NCI-H1105 (cell line): Measurements from ENCODE around the gene SYCP2.

Source experiments
- DNase-seq: peaks from one replicate; lab custom pipeline; 2025; lab: John Stamatoyannopoulos, UW

The SYCP2 gene

DNA sequence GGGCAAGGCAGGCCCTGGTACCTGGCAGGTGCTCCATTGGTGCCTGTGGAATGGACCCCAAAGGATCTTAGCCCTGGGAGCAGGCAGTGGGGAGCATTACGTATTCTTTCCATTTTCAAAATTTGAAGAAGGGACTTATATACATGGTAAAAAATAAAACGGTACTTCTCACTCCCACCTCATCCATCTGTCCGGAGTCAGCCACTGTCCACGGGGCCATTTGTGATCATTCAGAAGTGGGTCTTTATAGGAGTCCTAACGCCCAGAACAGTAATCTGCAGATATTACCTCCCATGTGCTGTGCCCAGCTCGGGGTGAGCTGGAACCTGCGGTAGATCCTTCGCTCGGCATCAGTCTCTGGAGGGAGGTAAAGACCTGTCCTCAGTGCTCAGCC, 110.4 kb downstream of the SYCP2 start:
- no peak for DNase-seq

DNA sequence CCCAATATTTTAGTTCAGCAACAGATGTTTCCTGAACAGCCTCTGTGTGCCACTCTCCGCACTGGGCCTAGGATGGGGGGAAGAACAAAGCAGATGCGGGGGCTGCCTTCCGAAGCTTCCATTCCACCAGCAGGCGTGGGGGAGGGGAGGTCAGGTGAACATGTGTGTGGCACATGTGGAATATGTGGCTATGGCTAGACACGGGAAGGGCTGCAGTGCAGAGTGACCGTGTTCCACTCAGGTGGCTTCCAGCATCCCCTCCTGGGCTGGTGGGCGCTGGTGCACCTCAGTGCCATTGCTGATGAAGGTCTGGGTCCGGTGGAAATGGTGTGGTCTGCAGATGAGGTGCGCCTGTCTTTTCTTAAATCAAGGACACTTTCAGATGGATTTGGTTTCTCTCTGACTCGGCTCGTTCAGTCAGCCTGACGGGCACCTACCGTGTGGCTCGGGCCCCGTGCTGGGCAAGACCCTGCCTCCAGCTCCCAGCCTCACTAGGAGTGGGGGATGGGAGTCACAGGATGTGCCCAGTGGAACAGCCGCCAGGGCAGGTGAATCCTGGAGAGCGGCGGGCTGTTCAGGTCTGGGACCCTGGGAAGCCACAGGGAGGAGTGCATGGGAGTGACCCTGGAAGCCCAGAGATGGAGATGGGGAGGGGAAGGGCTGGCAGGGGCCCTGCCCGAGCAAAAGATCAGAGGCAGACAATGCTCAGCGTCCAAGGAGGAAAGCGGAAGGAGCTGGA, 111.0 kb downstream of the SYCP2 start:
- DNase-seq: no peak

DNA sequence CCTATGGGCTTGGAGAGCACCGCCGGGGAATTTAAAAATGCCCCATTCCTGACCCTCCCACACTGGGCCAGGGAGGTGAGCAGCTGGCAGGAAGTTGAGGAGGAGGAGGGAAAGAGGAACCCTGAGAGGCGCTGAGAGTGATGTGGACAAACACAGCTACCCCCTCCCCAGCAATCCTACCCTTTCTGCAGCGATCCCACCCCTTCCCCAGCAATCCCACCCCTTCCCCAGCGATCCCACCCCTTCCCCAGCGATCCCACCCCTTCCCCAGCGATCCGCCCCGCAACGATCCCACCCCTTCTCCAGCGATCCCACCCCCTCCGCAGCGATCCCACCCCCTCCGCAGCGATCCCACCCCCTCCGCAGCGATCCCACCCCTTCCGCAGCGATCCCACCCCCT, 111.6 kb downstream of the SYCP2 start:
- no peak for DNase-seq

DNA sequence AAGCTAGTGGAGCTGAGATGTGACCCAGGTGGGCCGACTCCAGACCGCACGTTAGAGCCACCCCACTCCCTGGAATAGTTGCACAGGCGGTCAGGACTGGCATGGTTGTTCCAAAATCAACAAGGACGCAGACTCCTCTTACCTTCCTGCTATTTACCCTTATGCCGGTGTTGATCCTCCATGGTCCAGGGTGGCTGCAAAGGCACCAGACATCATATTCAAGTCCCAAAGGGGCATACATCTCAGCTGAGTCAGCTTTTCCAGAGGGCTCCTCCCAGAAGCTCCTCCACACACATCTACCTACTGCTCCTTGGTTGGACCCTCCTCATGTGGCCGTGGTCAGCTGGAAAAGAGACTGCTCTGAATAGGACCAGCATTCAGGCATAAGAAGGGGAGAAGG, 112.2 kb downstream of the SYCP2 start:
- no peak for DNase-seq

DNA sequence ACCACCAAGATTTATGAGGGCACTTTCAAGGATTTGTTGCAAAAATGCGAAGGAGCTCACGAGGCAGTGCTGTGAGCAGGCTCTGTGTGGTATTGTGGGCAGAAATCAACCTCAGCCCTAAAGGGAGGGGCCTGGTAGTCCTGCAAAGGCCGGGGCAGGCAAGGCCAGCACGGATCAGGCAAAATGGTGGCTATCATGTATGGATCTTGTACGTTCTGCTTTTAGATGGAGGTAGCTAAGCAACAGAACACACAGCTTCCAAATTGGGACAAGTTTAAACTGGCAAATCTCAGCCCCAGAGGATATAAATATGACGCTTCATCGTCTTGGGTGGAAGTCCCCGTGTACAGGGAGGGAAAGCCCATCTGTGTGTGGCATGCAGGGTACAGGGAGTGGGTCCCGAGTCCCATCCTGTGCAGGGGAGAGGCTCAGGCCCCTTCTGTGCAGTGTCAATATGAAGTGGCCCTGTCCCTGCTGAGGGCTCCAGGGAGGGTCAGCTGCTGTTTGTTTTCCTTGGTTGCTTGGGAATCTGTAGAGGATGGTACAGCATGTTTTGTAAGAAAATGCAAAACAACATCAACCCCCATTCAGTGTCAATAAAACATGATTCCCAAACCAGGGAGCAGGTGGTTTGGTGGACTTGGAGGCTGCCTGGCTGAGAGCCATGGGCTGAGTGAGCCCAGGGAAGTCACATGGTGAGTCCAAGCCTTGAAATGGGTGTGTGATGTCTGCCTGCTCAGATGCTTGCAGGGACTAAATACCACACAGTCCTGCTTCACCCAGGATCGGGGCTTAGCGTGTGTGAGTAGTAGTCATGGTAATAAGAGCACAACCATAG, 113.0 kb downstream of the SYCP2 start:
- DNase-seq: peak; percentile 87

DNA sequence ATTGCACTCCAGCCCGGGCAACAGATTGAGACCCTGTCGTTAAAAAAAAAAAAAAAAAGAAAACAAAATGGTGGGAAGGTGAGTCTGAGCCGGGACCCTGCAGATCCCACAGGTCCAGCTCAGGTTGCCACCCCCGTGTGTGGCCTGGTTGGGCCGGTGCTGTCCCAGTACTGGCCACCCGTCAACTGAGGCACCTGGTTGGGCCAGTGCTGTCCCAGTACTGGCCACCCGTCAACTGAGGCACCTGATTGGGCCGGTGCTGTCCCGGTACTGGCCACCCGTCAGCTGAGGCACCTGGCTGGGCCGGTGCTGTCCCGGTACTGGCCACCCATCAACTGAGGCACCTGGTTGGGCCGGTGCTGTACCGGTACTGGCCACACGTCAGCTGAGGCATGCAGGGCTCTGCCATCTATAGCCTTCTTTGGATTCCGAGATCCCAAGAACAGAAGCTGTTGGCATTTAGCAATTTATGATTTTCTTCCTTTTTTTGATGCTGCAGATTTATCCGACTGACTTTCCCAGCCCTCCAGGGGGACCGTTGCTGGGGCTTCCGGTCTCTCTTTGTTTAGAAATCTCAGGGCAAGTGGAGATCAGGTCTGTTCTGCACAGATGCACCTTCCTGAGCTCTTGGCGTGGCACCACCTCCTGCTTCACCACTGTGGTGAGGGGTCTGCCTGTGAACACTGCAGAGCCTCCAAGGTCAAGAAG, 113.8 kb downstream of the SYCP2 start:
- no peak for DNase-seq

DNA sequence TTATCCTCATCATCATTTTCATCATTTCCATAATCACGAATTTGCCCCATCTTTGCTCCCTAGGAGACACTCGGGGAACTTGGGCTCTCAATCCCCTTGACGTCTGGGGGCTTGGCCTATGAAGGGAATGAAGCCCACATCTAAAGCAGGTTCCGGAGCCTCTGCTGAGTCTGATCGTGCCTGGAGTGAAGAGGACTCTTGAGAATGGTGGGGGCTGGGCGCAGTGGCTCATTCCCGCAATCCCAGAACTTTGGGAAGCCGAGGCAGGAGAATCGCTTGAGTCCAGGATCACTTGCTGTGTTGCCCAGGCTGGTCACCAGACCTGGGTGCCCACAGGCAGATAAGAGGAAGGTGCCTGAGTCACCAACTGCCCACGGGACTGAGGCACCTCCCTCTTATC, 114.5 kb downstream of the SYCP2 start:
- DNase-seq: no peak

DNA sequence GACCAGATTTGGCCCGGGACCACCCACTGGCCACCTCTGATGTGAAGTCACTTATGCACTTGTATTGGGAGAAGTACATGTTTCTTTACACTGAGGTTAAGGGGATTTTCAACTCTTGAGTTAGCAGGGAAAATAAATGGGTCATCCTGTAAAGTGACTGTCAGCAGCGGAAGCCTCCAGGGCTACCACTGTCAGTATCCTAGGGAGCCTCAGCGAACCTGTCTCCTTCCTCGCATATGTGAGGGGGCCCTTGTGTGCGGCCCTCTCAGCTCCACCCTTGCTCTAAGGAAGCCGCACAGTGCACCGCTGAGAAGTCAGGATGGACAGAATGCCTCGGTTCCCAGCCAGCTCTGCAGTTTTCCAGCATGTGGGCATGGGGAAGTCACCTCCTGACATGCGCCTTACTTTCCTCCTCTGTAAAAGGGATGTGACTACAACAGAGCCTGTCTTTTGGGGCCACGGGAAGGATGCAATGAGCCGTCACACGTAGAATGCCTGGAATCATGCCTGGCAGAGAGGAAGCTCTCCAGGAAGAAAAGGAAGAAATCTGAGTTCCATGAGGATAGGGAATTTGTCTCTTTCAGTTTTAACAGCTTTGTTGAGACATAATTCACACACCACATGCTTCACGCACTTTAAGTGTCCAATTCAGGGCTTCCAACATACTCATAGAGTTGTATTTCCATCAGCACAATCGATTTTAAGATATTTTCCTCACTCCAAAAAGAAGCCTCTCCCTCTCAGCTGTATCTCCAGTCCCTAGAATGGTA, 115.4 kb downstream of the SYCP2 start:
- DNase-seq: no peak

DNA sequence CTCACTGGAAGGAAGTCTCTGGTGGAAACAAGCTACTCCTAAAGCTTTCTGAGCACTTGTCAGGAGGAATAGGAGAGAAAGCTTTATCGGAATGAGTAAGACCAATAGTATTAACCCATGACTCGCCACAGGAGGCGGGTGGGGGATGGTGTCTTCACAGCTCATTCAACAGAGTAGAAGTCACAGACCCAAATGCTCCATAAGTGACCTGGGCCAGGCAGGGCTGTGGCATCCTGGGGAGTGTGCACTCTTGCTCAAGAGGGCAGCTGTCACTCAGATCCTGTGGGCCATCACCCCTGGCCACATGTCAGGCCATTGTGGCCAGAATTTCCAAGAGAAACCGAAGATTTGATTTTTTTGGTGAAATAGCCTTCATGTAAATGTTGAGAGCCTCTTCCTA, 116.0 kb downstream of the SYCP2 start:
- no peak for DNase-seq

DNA sequence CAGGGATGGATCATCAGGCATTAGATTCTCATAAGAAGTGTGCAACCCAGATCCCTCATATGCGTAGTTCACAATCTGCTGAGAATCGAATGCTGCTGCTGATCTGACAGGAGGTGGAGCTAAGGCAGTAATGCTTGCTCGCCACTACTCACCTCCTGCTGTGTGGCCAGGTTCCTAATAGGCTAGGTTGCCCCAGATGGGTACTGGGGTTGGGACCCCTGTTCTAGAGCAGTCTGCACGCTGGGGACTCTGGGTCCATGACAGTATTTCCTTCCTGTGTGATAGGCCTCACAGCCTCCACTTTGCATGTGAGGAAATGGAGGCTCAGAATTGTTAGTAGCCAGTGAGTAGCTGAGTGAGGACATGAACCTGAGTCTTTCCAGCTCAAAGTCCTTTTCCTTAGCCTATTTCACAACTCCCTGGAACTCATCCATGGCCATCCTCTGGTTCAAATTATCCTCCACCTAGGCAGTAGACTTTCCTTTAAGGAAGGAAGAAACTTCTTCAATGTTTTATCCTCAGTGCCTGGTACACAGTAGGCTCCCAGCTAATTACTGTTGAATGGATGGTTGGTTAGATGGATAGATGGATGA, 117.2 kb downstream of the SYCP2 start:
- no peak for DNase-seq

DNA sequence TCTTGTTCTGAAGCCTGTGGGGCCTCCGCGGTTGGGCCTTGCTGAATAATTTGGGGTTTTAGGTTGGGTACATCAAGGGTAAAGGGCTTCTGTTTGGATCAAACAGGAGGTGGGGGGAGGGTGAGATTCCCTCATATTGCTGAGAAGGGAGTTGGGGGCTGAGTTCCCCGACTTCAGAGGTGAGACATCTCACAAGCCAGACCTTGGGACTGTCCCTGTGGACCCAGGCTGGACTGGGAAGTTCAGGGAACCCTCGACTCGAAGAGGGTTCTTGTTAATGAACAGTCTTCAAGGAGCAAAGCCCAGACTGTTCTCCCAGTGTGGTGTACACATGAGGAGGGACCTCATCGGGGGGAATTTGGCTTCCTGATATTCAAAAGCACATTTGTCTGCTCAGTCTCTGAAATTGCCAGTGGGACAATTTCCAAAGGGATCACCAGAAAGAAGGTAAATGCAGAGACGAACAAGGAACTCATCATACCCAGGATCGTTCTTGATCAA, 118.5 kb downstream of the SYCP2 start:
- DNase-seq: no peak

DNA sequence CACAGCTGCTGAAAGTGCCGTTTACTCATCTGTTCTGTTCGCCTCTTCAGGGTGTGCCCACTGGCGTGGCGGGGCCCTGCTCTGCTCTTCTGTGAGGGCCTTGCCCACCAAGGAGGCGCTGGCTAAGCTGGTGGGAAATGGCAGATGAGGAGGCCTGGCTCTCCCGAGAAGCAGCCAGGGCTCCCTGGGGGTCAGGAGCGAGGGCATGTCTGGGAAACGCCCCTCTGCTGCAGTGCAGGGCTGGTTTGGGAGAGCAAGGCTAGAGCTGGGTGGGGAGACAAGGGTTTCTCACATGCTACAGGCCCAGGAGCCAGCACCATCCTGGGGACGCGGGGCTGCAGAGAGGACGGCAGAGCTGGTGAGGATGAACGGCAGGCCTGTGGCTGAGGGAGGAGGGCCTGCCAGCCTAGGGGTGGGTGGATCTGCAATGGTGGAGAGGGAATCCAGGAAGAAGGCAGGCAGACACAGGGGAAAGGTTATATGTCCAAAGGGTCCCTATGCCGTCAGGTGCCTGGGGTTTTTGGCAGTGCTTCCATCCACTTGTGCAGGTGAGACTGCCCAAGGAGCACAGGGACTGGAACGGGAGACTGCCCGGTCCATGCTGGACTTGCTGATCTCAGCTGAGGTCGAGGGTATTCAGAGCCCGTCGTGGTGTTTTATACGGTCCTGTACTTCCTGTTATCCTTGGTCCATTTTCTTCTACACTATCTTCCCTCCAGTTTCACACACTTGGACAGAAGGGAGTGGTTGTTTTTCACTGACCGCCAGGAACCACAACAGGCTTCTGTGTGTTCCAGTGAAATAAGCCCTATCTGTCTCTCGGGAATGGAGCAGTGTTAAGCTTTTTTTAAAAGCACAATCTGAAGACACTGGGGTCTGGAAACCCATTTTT, 119.2 kb downstream of the SYCP2 start:
- no peak for DNase-seq
